Peyer's patch (tissue), 4 donors: ENCODE data around the gene MYLK. TPM values are rescaled to one million over a fixed set of nuclear protein-coding genes. Genes with fewer than 3 reads are reported as not detected.

Source experiments
- DNase-seq, 3 donors: peaks; one replicate each; pipeline ENCODE4 v3.0.0-alpha.2; 2017 to 2019
- H3K27ac ChIP-seq, 4 donors: fragments of 200-600 bp; sonication (generic); one replicate each; pipeline ENCODE4 v1.5.1; 2016 to 2019
- H3K27me3 ChIP-seq, 2 donors: fragments of 200-600 bp; sonication (generic); one replicate each; pipeline ENCODE4 v1.5.1; 2019
- H3K36me3 ChIP-seq, 3 donors: fragments of 200-600 bp; sonication (generic); one replicate each; pipeline ENCODE4 v1.5.1; 2016 to 2019
- H3K4me1 ChIP-seq, 4 donors: fragments of 200-600 bp; sonication (generic); one replicate each; pipeline ENCODE4 v1.5.1; 2016 to 2019
- H3K4me3 ChIP-seq, 4 donors: fragments of 200-600 bp; sonication (generic); 1 replicate in 3 of 4; 2 replicates in 1 of 4; pipeline ENCODE4 v1.5.1; 2016 to 2019; ENCODE audit warnings: mild to moderate bottlenecking in 1 of 4
- H3K9me3 ChIP-seq, 4 donors: fragments of 200-600 bp; sonication (generic); one replicate each; pipeline ENCODE4 v1.5.1; 2016 to 2019; ENCODE audit warnings: mild to moderate bottlenecking in 1 of 4
- POLR2A ChIP-seq, 2 donors: fragments of 450-650 bp; IDR thresholded peaks; one replicate each; pipeline ENCODE4 v1.5.1; 2017; ENCODE audit warnings: antibody characterized with exemption in 2 of 2, mild to moderate bottlenecking in 2 of 2, moderate library complexity in 2 of 2
- total RNA-seq, 4 donors: library from RNA; depleted of rRNA; stranded (reverse); fragments of >200 nt; gene quantifications; one replicate each; pipeline ENCODE4 v1.1.0, GENCODE V29; 2016
- TF ChIP-seq, protein P1 (sequence below), 6 experiments: fragments of 450-650 bp in 4 of 6; fragments of 200-600 bp in 2 of 6; sonication (generic) in 1 of 6; IDR thresholded peaks; one replicate each; pipeline ENCODE4 v1.5.1; 2017 to 2019; ENCODE audit warnings: antibody characterized with exemption in 6 of 6, mild to moderate bottlenecking in 3 of 6, moderate library complexity in 1 of 6

MYLK gene
- total RNA-seq, 4 donors from 2014 or later = 81.3 to 117 (median 94.1) TPM

DNA sequence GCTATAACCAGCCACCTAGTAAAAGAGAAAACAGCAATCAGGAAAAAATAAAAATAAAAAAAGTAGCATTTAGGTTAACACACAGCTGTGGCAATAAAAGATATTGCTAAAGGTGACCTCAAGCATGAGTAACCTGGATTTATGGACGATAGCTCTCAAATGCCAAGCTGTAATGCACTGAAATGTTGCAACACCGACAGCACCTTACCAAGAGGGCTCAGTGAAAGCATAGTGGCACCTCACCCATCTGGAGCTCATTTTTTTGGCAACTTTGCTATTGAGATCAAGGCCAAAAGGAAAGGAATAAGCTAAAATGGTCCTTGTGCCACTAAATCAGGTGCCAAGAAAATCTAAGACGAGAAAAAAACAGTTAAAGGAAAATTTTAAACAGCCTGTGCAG lies 301.8 kb downstream of the MYLK start:
- Histone ChIP-seq H3K9me3 (no peaks in the 10 kb centered on the region), H3K27me3 (no peaks in the 10 kb centered on the region), H3K4me3 (no peak overlapping the region), H3K27ac (no peak overlapping the region), H3K36me3 (peaks cover 0 to 33% (median 0%) of the 10 kb centered on the region in 3 donors), H3K4me1 (peaks cover 0 to 19% (median 0%) of the 10 kb centered on the region in 4 donors)
- TF ChIP-seq POLR2A (IDR thresholded peaks at IDR 0.05) = no peak
- TF ChIP-seq, protein P1, sequence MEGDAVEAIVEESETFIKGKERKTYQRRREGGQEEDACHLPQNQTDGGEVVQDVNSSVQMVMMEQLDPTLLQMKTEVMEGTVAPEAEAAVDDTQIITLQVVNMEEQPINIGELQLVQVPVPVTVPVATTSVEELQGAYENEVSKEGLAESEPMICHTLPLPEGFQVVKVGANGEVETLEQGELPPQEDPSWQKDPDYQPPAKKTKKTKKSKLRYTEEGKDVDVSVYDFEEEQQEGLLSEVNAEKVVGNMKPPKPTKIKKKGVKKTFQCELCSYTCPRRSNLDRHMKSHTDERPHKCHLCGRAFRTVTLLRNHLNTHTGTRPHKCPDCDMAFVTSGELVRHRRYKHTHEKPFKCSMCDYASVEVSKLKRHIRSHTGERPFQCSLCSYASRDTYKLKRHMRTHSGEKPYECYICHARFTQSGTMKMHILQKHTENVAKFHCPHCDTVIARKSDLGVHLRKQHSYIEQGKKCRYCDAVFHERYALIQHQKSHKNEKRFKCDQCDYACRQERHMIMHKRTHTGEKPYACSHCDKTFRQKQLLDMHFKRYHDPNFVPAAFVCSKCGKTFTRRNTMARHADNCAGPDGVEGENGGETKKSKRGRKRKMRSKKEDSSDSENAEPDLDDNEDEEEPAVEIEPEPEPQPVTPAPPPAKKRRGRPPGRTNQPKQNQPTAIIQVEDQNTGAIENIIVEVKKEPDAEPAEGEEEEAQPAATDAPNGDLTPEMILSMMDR (IDR thresholded peaks at IDR 0.05) = no peak
- no peak for DNase-seq

DNA sequence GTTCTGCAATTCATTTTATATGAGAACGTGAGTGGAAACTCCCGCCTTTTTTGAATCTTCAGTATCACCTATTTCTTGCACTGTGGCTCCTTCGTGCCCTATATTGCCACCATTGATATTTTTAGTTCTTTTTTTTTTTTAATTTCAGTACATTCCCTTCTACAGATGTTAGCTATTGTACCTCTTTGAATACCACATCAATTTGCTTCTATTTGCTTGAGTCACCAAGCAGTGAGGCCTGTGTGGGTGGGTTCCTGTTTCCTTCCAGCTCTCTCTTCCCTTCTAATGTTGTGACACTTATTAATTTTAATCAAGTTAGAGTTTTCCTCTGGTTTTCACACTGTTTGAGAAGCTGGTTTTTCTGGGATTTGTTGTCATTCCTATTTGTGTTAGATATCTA lies 308.0 kb downstream of the MYLK start:
- H3K4me1 ChIP-seq = no peaks in the 10 kb centered on the region
- H3K36me3 ChIP-seq = peaks cover 0 to 34% (median 0%) of the 10 kb centered on the region in 3 donors
- no peak for DNase-seq
- TF ChIP-seq POLR2A (IDR thresholded peaks at IDR 0.05) = no peak
- TF ChIP-seq, protein P1 (IDR thresholded peaks at IDR 0.05) = no peak
- H3K4me3 ChIP-seq = no peak overlapping the region
- no peaks in the 10 kb centered on the region for H3K27me3 ChIP-seq
- no peaks in the 10 kb centered on the region for H3K9me3 ChIP-seq
- no peak overlapping the region for H3K27ac ChIP-seq

DNA sequence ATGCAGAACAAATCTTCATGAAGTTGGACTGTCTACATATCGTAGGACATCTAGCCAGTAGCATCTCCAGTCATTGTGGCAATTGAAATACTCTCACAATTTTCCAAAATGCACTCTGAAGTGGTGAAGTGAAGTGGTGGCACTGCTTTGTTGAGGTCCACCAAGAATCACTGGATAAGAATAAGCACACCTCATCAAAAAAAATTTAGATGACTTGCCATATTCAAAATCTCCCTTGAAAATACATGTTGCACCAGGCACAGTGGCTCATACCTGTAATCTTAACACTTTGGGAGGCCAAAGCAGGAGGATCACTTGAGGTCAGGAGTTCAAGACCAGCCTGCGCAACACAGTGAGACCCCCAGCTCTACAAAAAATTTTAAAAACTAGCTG lies 312.2 kb downstream of the MYLK start:
- H3K27me3 ChIP-seq = no peaks in the 10 kb centered on the region
- no peaks in the 10 kb centered on the region for H3K9me3 ChIP-seq
- DNase-seq = no peak

DNA sequence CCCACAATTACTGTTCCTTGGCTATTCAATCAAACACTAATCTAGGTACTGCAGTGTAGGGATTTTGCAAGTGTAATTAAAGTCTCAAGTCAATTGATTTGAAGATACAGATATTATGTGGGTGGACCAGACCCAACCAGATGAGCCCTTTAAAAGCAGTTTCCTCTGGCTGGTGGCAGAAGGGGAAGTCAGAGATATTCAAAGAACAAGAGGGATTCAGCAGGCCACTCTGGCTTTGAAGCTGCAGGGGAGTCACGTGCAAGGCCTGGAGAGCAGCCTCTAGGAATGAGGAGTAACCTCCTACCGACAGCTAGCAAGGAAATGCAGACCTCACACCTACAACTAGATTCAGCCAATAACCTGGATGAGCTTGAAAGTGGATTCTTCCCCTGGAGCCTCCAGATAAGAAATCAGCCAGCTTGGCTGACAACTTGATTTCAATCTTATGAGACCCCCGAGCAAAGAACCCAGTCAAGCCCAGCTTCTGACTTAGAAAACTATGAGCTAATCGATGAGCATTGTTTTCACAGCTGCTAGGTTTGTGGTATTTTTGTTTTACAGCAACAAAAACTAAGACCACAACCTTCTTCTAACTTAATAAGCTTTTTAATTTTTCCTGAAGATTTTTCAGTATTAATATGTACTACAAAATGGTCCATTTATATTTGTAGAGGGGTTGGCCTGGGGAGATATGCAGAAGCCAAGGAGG lies 312.7 kb downstream of the MYLK start:
- DNase-seq = no peak
- Histone ChIP-seq H3K27me3 (no peaks in the 10 kb centered on the region), H3K27ac (no peak overlapping the region), H3K36me3 (peaks cover 0 to 7% (median 0%) of the 10 kb centered on the region in 3 donors), H3K4me3 (no peak overlapping the region), H3K4me1 (no peaks in the 10 kb centered on the region), H3K9me3 (no peaks in the 10 kb centered on the region)
- TF ChIP-seq POLR2A (IDR thresholded peaks at IDR 0.05) = no peak
- TF ChIP-seq, protein P1 (IDR thresholded peaks at IDR 0.05) = no peak

More for the DNA sequence above, 312.2 kb downstream of the MYLK start:
- TF ChIP-seq, protein P1 (IDR thresholded peaks at IDR 0.05) = no peak
- TF ChIP-seq POLR2A (IDR thresholded peaks at IDR 0.05) = no peak
- no peaks in the 10 kb centered on the region for H3K4me1 ChIP-seq
- no peak overlapping the region for H3K4me3 ChIP-seq
- H3K36me3 ChIP-seq = peaks cover 0 to 6% (median 0%) of the 10 kb centered on the region in 3 donors
- H3K27ac ChIP-seq = no peak overlapping the region

DNA sequence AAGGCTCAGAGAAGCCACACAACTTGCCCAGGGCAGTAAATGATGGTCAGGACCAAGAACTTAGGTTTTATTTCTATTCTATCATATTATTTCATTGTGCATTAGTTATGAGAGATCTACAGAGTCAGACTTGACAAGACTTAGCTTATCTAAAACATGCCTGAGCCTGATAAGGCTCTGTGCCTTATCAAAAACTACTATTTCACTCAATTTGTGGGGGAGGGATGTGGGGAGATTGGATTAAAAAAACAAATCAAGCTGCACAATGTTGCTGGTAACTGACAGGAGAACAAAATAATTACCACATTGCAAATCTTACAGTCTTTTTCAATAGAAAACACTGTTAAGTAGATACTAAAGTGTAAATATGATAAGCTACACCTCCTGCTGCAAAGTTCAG lies 315.3 kb downstream of the MYLK start:
- Histone ChIP-seq H3K4me3 (no peak overlapping the region), H3K27me3 (no peaks in the 10 kb centered on the region), H3K27ac (no peak overlapping the region), H3K4me1 (no peaks in the 10 kb centered on the region), H3K36me3 (peaks cover 0 to 11% (median 0%) of the 10 kb centered on the region in 3 donors), H3K9me3 (no peaks in the 10 kb centered on the region)
- DNase-seq = no peak
- no peak for TF ChIP-seq POLR2A (IDR thresholded peaks at IDR 0.05)
- TF ChIP-seq, protein P1 (IDR thresholded peaks at IDR 0.05) = no peak
